Measurements from ENCODE around the gene MALT1.

Gene MALT1

DNA sequence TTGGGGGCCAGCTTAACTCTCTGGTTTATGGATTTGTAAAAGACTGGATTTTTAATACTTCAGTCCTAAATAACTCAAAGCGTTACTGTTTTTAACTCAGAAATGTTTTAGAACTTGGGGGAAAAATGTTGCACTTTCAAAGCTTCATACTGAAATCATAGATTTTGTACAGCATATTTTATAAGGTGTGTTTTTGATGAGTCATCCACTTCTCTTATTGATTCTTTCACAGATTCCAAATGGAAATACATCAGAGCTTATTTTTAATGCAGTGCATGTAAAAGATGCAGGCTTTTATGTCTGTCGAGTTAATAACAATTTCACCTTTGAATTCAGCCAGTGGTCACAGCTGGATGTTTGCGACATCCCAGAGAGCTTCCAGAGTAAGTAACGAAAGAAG is 28.9 kb downstream of the MALT1 start:
- Histone ChIP-seq H3K27ac (ENCODE audit: low read depth, low read length) (no peak overlapping the region), H2BK5ac (ENCODE audit: low read length) (no peak overlapping the region), H3K27me3 (ENCODE audit: insufficient read depth, low read length, poor library complexity) (no peaks in the 10 kb centered on the region), H3K4me1 (ENCODE audit: control insufficient read depth, low read depth, low read length) (peaks cover 4% of the 10 kb centered on the region), H3K56ac (ENCODE audit: low read length) (no peak overlapping the region), H2AK5ac (ENCODE audit: low read length) (no peak overlapping the region), H3K36me3 (ENCODE audit: control insufficient read depth, insufficient read depth, low read length) (peaks cover 3% of the 10 kb centered on the region), H3K9ac (ENCODE audit: low read length) (no peak overlapping the region), H3K4ac (ENCODE audit: low read depth, low read length) (no peak overlapping the region), H3K79me2 (ENCODE audit: control insufficient read depth, insufficient read depth, low read length) (peaks cover 2% of the 10 kb centered on the region), H3K79me1 (ENCODE audit: low read length) (peaks cover 7% of the 10 kb centered on the region), H3K4me2 (ENCODE audit: low read length) (no peak overlapping the region), H2BK120ac (ENCODE audit: low read depth, low read length) (no peak overlapping the region), H4K8ac (ENCODE audit: low read depth, low read length) (no peak overlapping the region), H3K4me3 (ENCODE audit: low read length) (no peak overlapping the region), H2BK15ac (replicated peaks; ENCODE audit: low read depth) (no peak overlapping the region), H3K18ac (ENCODE audit: low read length) (no peak overlapping the region), H3K23ac (ENCODE audit: low read length) (no peak overlapping the region), H4K5ac (ENCODE audit: low read length) (no peak overlapping the region)
- no CpG with 5 or more reads among the region's 4 CpGs for WGBS (ENCODE audit: extremely low coverage, insufficient coverage, low lambda C conversion rate)
- no peak for DNase-seq

GRCh38 chr18:58712930-58713329 is 41.7 kb downstream of the MALT1 start:
- no peak overlapping the region for H3K23ac ChIP-seq (ENCODE audit: low read length)
- no peak overlapping the region for H3K56ac ChIP-seq (ENCODE audit: low read length)
- H3K4me1 ChIP-seq (ENCODE audit: control insufficient read depth, low read depth, low read length): no peaks in the 10 kb centered on the region
- no peaks in the 10 kb centered on the region for H3K79me2 ChIP-seq (ENCODE audit: control insufficient read depth, insufficient read depth, low read length)
- H4K5ac ChIP-seq (ENCODE audit: low read length): no peak overlapping the region
- H4K8ac ChIP-seq (ENCODE audit: low read depth, low read length): no peak overlapping the region
- no peak overlapping the region for H3K4ac ChIP-seq (ENCODE audit: low read depth, low read length)
- no peaks in the 10 kb centered on the region for H3K27me3 ChIP-seq (ENCODE audit: insufficient read depth, low read length, poor library complexity)
- no peak overlapping the region for H3K18ac ChIP-seq (ENCODE audit: low read length)
- H3K4me3 ChIP-seq (ENCODE audit: low read length): no peak overlapping the region
- H3K36me3 ChIP-seq (ENCODE audit: control insufficient read depth, insufficient read depth, low read length): no peaks in the 10 kb centered on the region
- H2BK5ac ChIP-seq (ENCODE audit: low read length): no peak overlapping the region
- no peak overlapping the region for H3K9ac ChIP-seq (ENCODE audit: low read length)
- H2BK120ac ChIP-seq (ENCODE audit: low read depth, low read length): no peak overlapping the region
- H2AK5ac ChIP-seq (ENCODE audit: low read length): no peak overlapping the region
- no peak overlapping the region for H3K4me2 ChIP-seq (ENCODE audit: low read length)
- no peak for DNase-seq
- H2BK15ac ChIP-seq (replicated peaks; ENCODE audit: low read depth): no peak overlapping the region
- no peak overlapping the region for H3K27ac ChIP-seq (ENCODE audit: low read depth, low read length)
- H3K79me1 ChIP-seq (ENCODE audit: low read length): no peaks in the 10 kb centered on the region

DNA sequence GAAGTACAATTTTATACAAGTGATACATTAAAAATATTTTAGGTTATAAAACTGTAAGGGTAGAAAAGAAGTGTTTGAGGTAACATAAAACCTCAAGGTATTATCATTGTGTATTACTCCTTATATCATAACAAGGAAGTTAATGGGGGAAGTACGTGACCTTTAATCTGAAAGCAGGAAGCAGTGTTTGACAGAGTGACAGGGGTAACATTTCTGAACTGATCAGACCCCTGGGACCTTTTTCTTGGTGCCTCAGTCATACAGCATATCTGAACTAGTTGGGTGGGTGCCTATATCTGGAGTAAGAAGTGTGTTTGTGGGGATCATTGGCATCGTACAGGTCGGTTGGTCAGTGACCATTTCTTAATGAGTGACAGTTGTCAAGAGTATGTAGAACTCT is 43.0 kb downstream of the MALT1 start:
- no peak overlapping the region for H3K56ac ChIP-seq (ENCODE audit: low read length)
- no peak overlapping the region for H4K5ac ChIP-seq (ENCODE audit: low read length)
- no peaks in the 10 kb centered on the region for H3K4me1 ChIP-seq (ENCODE audit: control insufficient read depth, low read depth, low read length)
- no peak overlapping the region for H3K18ac ChIP-seq (ENCODE audit: low read length)
- H3K4me2 ChIP-seq (ENCODE audit: low read length): no peak overlapping the region
- H3K79me2 ChIP-seq (ENCODE audit: control insufficient read depth, insufficient read depth, low read length): no peaks in the 10 kb centered on the region
- H2BK5ac ChIP-seq (ENCODE audit: low read length): no peak overlapping the region
- H2AK5ac ChIP-seq (ENCODE audit: low read length): no peak overlapping the region
- no peak overlapping the region for H3K9ac ChIP-seq (ENCODE audit: low read length)
- DNase-seq: no peak
- H3K27me3 ChIP-seq (ENCODE audit: insufficient read depth, low read length, poor library complexity): no peaks in the 10 kb centered on the region
- H3K4ac ChIP-seq (ENCODE audit: low read depth, low read length): no peak overlapping the region
- H3K4me3 ChIP-seq (ENCODE audit: low read length): no peak overlapping the region
- no peak overlapping the region for H3K27ac ChIP-seq (ENCODE audit: low read depth, low read length)
- H3K36me3 ChIP-seq (ENCODE audit: control insufficient read depth, insufficient read depth, low read length): no peaks in the 10 kb centered on the region
- H2BK15ac ChIP-seq (replicated peaks; ENCODE audit: low read depth): no peak overlapping the region
- H2BK120ac ChIP-seq (ENCODE audit: low read depth, low read length): no peak overlapping the region
- H3K23ac ChIP-seq (ENCODE audit: low read length): no peak overlapping the region
- H4K8ac ChIP-seq (ENCODE audit: low read depth, low read length): no peak overlapping the region
- WGBS (ENCODE audit: extremely low coverage, insufficient coverage, low lambda C conversion rate): no CpG with 5 or more reads among the region's 3 CpGs
- H3K79me1 ChIP-seq (ENCODE audit: low read length): no peaks in the 10 kb centered on the region

GRCh38 chr18:58714821-58715220 is 43.6 kb downstream of the MALT1 start:
- Histone ChIP-seq H3K36me3 (ENCODE audit: control insufficient read depth, insufficient read depth, low read length) (no peaks in the 10 kb centered on the region), H3K23ac (ENCODE audit: low read length) (no peak overlapping the region), H3K79me1 (ENCODE audit: low read length) (no peaks in the 10 kb centered on the region), H2AK5ac (ENCODE audit: low read length) (no peak overlapping the region), H3K27ac (ENCODE audit: low read depth, low read length) (no peak overlapping the region), H2BK120ac (ENCODE audit: low read depth, low read length) (no peak overlapping the region), H3K56ac (ENCODE audit: low read length) (no peak overlapping the region), H4K5ac (ENCODE audit: low read length) (no peak overlapping the region), H3K27me3 (ENCODE audit: insufficient read depth, low read length, poor library complexity) (no peaks in the 10 kb centered on the region), H3K4me1 (ENCODE audit: control insufficient read depth, low read depth, low read length) (no peaks in the 10 kb centered on the region), H3K9ac (ENCODE audit: low read length) (no peak overlapping the region), H3K4me3 (ENCODE audit: low read length) (no peak overlapping the region), H2BK5ac (ENCODE audit: low read length) (no peak overlapping the region), H3K4me2 (ENCODE audit: low read length) (no peak overlapping the region), H3K18ac (ENCODE audit: low read length) (no peak overlapping the region), H2BK15ac (replicated peaks; ENCODE audit: low read depth) (no peak overlapping the region), H3K79me2 (ENCODE audit: control insufficient read depth, insufficient read depth, low read length) (no peaks in the 10 kb centered on the region), H4K8ac (ENCODE audit: low read depth, low read length) (no peak overlapping the region), H3K4ac (ENCODE audit: low read depth, low read length) (no peak overlapping the region)
- no CpG with 5 or more reads among the region's 1 CpG for WGBS (ENCODE audit: extremely low coverage, insufficient coverage, low lambda C conversion rate)
- DNase-seq: no peak

- WGBS (ENCODE audit: extremely low coverage, insufficient coverage, low lambda C conversion rate): no CpG with 5 or more reads among the region's 2 CpGs
- no peak overlapping the region for H3K4ac ChIP-seq (ENCODE audit: low read depth, low read length)
- H3K23ac ChIP-seq (ENCODE audit: low read length): no peak overlapping the region
- H4K5ac ChIP-seq (ENCODE audit: low read length): no peak overlapping the region
- no peak overlapping the region for H3K9ac ChIP-seq (ENCODE audit: low read length)
- DNase-seq: no peak
- no peaks in the 10 kb centered on the region for H3K36me3 ChIP-seq (ENCODE audit: control insufficient read depth, insufficient read depth, low read length)
- no peak overlapping the region for H4K8ac ChIP-seq (ENCODE audit: low read depth, low read length)
- no peak overlapping the region for H2BK15ac ChIP-seq (replicated peaks; ENCODE audit: low read depth)
- no peaks in the 10 kb centered on the region for H3K79me2 ChIP-seq (ENCODE audit: control insufficient read depth, insufficient read depth, low read length)
- no peak overlapping the region for H3K4me3 ChIP-seq (ENCODE audit: low read length)
- H3K4me1 ChIP-seq (ENCODE audit: control insufficient read depth, low read depth, low read length): no peaks in the 10 kb centered on the region
- no peak overlapping the region for H3K18ac ChIP-seq (ENCODE audit: low read length)
- H3K56ac ChIP-seq (ENCODE audit: low read length): no peak overlapping the region
- no peaks in the 10 kb centered on the region for H3K27me3 ChIP-seq (ENCODE audit: insufficient read depth, low read length, poor library complexity)
- H2BK120ac ChIP-seq (ENCODE audit: low read depth, low read length): no peak overlapping the region
- no peak overlapping the region for H3K27ac ChIP-seq (ENCODE audit: low read depth, low read length)
- no peaks in the 10 kb centered on the region for H3K79me1 ChIP-seq (ENCODE audit: low read length)
- no peak overlapping the region for H2BK5ac ChIP-seq (ENCODE audit: low read length)
- H3K4me2 ChIP-seq (ENCODE audit: low read length): no peak overlapping the region
- H2AK5ac ChIP-seq (ENCODE audit: low read length): no peak overlapping the region
Observed at GRCh38 chr18:58715540-58715939, 44.3 kb downstream of the MALT1 start.

- H2BK15ac ChIP-seq (replicated peaks; ENCODE audit: low read depth): no peak overlapping the region
- H3K79me2 ChIP-seq (ENCODE audit: control insufficient read depth, insufficient read depth, low read length): no peaks in the 10 kb centered on the region
- no peaks in the 10 kb centered on the region for H3K4me1 ChIP-seq (ENCODE audit: control insufficient read depth, low read depth, low read length)
- H3K79me1 ChIP-seq (ENCODE audit: low read length): no peaks in the 10 kb centered on the region
- no peak overlapping the region for H3K27ac ChIP-seq (ENCODE audit: low read depth, low read length)
- no peak overlapping the region for H2AK5ac ChIP-seq (ENCODE audit: low read length)
- no peak overlapping the region for H4K8ac ChIP-seq (ENCODE audit: low read depth, low read length)
- no CpG with 5 or more reads among the region's 4 CpGs for WGBS (ENCODE audit: extremely low coverage, insufficient coverage, low lambda C conversion rate)
- no peak overlapping the region for H3K56ac ChIP-seq (ENCODE audit: low read length)
- no peak overlapping the region for H2BK120ac ChIP-seq (ENCODE audit: low read depth, low read length)
- no peaks in the 10 kb centered on the region for H3K27me3 ChIP-seq (ENCODE audit: insufficient read depth, low read length, poor library complexity)
- no peak overlapping the region for H3K18ac ChIP-seq (ENCODE audit: low read length)
- no peak overlapping the region for H3K23ac ChIP-seq (ENCODE audit: low read length)
- no peak overlapping the region for H3K4ac ChIP-seq (ENCODE audit: low read depth, low read length)
- no peak overlapping the region for H2BK5ac ChIP-seq (ENCODE audit: low read length)
- H3K4me2 ChIP-seq (ENCODE audit: low read length): no peak overlapping the region
- no peak for DNase-seq
- H4K5ac ChIP-seq (ENCODE audit: low read length): no peak overlapping the region
- H3K4me3 ChIP-seq (ENCODE audit: low read length): no peak overlapping the region
- no peaks in the 10 kb centered on the region for H3K36me3 ChIP-seq (ENCODE audit: control insufficient read depth, insufficient read depth, low read length)
- no peak overlapping the region for H3K9ac ChIP-seq (ENCODE audit: low read length)
Observed at GRCh38 chr18:58716060-58716756, 44.9 kb downstream of the MALT1 start.
